ENCODE data around the gene RBM7. TPM values are rescaled to one million over a fixed set of nuclear protein-coding genes. Genes with fewer than 3 reads are reported as not detected.
A peak's percentile ranks its signal among the peaks of the same experiment; 100 is the strongest.

The RBM7 gene, protein sequence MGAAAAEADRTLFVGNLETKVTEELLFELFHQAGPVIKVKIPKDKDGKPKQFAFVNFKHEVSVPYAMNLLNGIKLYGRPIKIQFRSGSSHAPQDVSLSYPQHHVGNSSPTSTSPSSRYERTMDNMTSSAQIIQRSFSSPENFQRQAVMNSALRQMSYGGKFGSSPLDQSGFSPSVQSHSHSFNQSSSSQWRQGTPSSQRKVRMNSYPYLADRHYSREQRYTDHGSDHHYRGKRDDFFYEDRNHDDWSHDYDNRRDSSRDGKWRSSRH
- total RNA-seq (2014; rRNA removed; shearing (Covaris generic)), result 39.1 and 39.7 TPM in 2 replicates

GRCh38 chr11:114400216-114400914 is at the start of gene RBM7, which contains the start of gene C11orf71:
RBM7 (plus strand) TSS chr11:114400666; CDS start chr11:114400672, 6 bp downstream.
C11orf71 (minus strand) TSS chr11:114400511; CDS start chr11:114400331, 180 bp downstream.
- peak; percentile 99 for DNase-seq (ENCODE audit: low read depth)

DNA sequence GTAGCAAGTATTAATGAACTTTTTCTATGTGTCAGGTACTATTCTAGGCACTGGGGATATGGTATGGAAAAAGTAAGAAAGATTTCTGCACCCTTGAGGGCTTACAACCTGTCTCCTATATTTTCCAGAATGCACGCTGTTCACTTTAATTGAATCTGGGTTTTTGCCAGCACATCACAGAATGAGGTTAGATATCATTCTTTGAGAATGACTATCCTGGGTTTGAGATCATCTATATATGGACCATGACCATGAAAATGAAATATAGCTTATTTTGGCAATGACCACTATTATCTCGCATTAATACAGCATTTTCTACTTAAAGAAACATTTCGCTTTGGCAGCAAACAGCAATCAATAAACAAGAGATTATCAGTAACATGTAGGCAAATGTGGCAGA is 47.0 kb upstream of the RBM7 start:
- DNase-seq (ENCODE audit: low read depth), result no peak

DNA sequence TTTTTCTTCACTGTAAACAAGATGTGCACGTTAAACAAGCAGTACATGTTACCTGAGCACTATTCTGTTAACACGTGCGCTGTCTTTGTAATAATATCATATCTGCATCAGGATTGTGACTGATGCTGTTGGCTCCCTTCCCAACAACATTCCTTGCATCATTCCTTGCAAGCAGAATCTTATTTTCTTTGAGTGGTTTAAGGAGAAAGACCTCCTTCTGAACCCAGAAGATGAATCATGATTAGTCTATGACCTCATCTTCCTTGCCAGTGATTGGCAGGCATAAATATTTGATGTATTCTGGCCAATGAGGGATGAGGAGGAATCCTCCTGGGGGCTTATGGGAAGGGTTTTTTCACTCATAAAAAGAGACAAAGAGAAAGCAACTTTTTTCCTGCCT is 46.4 kb upstream of the RBM7 start:
- DNase-seq (ENCODE audit: low read depth), result peak; percentile 75

DNA sequence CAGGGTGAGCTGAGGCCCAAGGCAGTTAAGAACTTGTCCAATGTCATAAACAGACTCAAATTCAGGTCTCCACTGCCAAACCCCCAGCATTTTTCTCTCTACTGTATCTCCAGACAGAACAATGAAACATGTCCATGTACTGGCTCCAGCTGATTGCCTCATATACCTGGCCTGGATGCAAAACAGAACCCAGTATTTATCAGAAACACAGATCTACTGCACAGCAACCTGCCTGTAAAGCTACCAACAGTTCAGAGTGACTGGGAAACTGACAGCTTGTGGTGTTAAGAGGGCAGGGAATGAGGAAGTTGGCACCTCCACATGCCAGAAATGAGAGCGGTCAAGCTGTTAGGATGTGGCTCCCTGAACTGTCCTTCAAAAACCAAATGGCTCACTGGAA is 41.8 kb upstream of the RBM7 start:
- no peak for DNase-seq (ENCODE audit: low read depth)

DNA sequence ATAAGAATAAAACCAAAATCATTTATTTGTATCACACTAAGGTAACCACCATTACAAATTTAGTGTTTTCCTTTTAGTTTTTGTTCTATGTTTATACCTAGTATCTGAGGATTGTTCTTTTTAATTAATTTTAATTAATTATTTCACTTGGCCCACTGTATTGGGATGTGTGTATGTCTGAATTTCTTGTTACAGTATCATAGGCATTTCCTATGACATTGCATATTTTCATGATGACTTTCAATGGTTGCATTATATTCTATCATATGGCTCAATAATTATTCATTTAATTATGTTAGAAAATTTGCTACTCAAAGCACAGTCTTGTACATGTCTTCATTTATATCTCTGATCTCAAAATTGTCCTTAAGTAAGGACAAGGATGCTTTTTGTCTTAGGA is 41.1 kb upstream of the RBM7 start:
- no peak for DNase-seq (ENCODE audit: low read depth)

GRCh38 chr11:114362326-114362725 is 38.1 kb upstream of the RBM7 start:
- no peak for DNase-seq (ENCODE audit: low read depth)

DNA sequence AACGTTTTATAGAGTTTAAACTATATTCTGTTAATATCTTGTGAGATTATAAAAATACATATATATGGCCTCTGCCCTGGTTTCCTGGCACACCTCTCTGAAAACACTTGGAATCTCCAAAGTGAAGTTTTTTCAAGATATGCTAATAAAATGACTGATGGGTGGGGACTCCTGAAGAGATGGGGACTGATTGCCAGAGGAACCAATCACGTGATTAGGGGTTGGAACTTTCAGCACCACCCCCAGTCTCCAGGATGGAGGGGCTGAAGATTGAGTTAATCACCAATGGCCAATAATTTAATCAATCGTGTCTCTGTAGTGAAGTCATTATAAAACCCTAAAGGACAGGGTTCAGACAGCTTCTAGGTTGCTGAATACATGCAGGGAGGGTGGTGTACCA is 37.5 kb upstream of the RBM7 start:
- DNase-seq (ENCODE audit: low read depth), result no peak

DNA sequence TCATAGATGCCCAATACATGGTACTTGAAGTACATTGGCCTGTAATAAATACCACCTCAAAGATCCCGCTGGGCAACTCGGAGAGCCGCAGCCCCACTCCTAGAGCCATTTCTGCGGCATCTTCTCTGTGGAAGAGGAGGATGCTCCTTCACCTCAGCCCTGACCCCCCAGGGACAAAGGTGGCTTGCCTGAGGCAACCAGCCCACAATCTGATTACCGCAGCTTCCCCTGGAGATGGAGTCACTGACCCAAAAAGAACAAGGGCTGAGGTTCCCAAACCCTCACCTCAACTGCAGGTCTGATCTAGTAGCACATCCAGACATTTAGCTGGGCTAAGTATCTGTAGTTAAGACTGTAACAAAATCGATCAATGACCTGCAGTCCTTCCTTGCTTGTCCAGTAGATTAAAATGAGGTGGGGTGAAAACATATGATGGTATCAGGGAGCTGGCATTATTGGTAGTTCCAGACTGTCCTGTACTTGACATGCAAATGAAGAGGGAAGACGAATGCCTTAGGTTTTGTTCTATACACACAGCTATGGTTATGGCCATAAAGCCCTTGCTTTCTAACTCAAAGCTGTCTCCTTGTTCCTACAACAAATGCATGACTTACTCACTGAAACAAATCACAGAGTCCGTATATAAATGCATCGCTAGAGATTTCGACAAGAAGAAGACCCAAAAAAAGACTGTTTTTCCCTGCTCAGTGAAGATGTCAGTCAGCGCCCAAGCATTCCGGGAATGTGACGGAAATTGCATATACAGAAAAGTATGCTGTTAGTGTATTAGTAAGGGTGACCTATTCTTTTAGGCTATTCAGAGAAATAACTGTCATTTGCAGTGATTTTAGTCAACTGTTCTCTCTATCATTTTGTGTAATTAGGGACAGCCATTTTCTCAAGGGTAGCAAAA is 33.9 kb upstream of the RBM7 start:
- DNase-seq (ENCODE audit: low read depth), result peak; percentile 63

DNA sequence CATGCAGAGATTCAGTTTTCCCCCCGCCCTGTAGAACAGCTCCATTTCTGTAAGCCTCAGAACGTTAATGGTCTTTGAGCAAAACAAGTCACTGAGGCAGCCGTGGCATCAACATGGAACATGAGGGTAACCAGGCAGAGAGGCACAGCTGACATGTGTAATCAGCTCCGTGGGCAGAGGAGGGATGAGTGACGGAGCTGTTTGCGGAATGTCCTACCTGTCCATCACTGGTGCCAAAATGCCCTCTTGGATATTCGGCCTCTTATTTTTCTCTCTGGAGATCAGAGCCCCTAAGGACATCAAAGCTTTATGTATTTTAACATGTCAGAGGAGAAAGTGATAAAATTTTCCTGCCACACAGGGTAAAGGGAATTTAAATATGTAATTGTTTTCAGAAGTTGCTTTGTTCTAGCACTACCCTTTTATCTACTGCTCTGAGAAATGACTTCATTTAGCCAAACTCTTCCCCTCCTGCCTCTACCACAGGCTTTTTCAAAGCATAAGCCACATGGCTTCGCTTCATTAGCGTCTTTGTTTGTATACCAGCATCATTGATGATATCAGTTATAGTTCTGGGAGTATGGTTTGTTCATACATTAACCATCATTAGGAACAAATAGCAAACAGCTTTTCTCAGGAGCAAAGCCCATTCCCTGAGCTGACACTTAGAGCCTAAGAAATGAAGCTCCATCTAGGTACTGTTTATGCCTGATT is 33.1 kb upstream of the RBM7 start:
- DNase-seq (ENCODE audit: low read depth), result peak; percentile 6

- no peak for DNase-seq (ENCODE audit: low read depth)
Measured at GRCh38 chr11:114368918-114369680, 31.4 kb upstream of the RBM7 start.

- DNase-seq (ENCODE audit: low read depth), result no peak
Measured at GRCh38 chr11:114375052-114375451, 25.4 kb upstream of the RBM7 start.

DNA sequence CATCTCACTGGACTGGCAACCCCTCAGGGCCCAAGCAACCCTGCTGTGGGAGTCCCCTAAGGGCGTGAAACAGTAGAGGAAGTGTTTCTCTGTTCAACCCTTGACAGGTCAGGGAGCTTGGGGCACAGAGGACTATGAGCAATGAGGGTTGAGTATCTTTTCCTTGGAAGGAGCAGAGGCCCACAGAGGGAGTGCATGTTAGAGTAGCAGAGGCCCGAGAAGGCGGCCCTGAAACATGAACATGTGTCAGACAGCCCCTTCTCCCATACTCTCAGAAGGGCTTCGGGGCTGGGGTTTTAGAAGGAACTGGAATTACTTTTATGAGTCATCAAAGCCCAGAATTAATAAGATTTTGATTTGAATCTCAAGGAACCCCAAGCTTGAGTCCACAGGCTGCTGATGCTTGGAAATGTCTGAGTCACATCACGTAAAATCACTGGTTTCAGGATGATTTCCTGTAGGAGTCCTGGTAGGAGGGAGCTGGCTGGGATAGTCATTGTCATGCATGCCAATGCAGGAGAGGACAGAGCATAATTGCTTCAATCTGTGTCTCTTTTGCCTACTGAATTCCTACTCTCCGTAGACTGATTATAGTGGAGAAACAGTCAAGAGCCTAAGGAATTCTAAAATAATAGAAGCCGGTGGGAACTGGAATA is 22.7 kb upstream of the RBM7 start:
- peak; percentile 68 for DNase-seq (ENCODE audit: low read depth)

- no peak for DNase-seq (ENCODE audit: low read depth)
Measured at GRCh38 chr11:114379394-114380069, 20.9 kb upstream of the RBM7 start.

- DNase-seq (ENCODE audit: low read depth), result no peak
Measured at GRCh38 chr11:114382509-114382908, 18.0 kb upstream of the RBM7 start.

- peak; percentile 21 for DNase-seq (ENCODE audit: low read depth)
Measured at GRCh38 chr11:114384487-114384886, 16.0 kb upstream of the RBM7 start.

DNA sequence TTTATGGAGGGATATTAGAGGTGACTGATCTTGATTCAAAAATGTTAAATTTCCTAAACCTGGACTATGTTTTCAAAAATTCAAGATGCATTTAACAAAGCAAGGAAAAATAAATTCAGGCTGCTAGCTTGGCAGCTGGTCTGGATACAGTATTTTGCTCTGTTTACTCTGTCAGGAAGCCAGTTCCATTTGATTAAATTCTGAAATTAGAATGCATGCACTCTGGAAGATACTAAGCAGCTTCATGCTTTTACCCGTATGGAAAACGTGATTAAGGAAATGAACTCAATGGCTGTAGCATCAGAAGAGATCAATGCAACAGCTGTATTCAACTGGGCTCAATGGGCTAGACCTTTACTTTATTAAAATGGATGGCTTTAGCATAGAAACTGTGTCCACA is 14.3 kb upstream of the RBM7 start:
- no peak for DNase-seq (ENCODE audit: low read depth)

- no peak for DNase-seq (ENCODE audit: low read depth)
Measured at GRCh38 chr11:114386545-114386944, 13.9 kb upstream of the RBM7 start.

- no peak for DNase-seq (ENCODE audit: low read depth)
Measured at GRCh38 chr11:114392735-114393667, 7.5 kb upstream of the RBM7 start.

- no peak for DNase-seq (ENCODE audit: low read depth)
Measured at GRCh38 chr11:114395736-114396135, 4.7 kb upstream of the RBM7 start.
